Measurements from ENCODE around the gene STARD13. TPM values are rescaled to one million over a fixed set of nuclear protein-coding genes. Genes with fewer than 3 reads are reported as not detected.
A peak's percentile ranks its signal among the peaks of the same experiment; 100 is the strongest.

The STARD13 gene
- total RNA-seq, 3 donors from 2014 or later: 34.5 to 92.4 (median 35.2) TPM

GRCh38 chr13:33230178-33230881 is 55.2 kb downstream of the STARD13 start:
- DNase-seq (no peak), ATAC-seq (peak; percentile 28)
- no peak overlapping the region for H3K4me3 ChIP-seq
- intact Hi-C loops (cut with DNase I, micrococcal nuclease): no loop called here
- TF ChIP-seq, protein P1, sequence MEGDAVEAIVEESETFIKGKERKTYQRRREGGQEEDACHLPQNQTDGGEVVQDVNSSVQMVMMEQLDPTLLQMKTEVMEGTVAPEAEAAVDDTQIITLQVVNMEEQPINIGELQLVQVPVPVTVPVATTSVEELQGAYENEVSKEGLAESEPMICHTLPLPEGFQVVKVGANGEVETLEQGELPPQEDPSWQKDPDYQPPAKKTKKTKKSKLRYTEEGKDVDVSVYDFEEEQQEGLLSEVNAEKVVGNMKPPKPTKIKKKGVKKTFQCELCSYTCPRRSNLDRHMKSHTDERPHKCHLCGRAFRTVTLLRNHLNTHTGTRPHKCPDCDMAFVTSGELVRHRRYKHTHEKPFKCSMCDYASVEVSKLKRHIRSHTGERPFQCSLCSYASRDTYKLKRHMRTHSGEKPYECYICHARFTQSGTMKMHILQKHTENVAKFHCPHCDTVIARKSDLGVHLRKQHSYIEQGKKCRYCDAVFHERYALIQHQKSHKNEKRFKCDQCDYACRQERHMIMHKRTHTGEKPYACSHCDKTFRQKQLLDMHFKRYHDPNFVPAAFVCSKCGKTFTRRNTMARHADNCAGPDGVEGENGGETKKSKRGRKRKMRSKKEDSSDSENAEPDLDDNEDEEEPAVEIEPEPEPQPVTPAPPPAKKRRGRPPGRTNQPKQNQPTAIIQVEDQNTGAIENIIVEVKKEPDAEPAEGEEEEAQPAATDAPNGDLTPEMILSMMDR (IDR thresholded peaks at IDR 0.05): no peak
- peaks cover 13% of the 10 kb centered on the region for H3K4me1 ChIP-seq (ENCODE audit: low read depth)
- no peaks in the 10 kb centered on the region for H3K36me3 ChIP-seq (ENCODE audit: low read depth)
- peaks cover 6% of the 10 kb centered on the region for H3K9me3 ChIP-seq

- H3K36me3 ChIP-seq (ENCODE audit: low read depth): no peaks in the 10 kb centered on the region
- no peak overlapping the region for H3K4me3 ChIP-seq
- peak; percentile 29 for ATAC-seq
- intact Hi-C loops (cut with DNase I, micrococcal nuclease): loop anchor here in 1 of 2 donors (5.0 kb wide), 1 partner anchor 213 kb away; no protein-coding TSS in a partner anchor
- peaks cover 13% of the 10 kb centered on the region for H3K4me1 ChIP-seq (ENCODE audit: low read depth)
- DNase-seq: no peak
- H3K9me3 ChIP-seq: peaks cover 6% of the 10 kb centered on the region
- TF ChIP-seq, protein P1 (IDR thresholded peaks at IDR 0.05): no peak
These were observed 55.9 kb downstream of the STARD13 start for GRCh38 chr13:33229446-33230177.

DNA sequence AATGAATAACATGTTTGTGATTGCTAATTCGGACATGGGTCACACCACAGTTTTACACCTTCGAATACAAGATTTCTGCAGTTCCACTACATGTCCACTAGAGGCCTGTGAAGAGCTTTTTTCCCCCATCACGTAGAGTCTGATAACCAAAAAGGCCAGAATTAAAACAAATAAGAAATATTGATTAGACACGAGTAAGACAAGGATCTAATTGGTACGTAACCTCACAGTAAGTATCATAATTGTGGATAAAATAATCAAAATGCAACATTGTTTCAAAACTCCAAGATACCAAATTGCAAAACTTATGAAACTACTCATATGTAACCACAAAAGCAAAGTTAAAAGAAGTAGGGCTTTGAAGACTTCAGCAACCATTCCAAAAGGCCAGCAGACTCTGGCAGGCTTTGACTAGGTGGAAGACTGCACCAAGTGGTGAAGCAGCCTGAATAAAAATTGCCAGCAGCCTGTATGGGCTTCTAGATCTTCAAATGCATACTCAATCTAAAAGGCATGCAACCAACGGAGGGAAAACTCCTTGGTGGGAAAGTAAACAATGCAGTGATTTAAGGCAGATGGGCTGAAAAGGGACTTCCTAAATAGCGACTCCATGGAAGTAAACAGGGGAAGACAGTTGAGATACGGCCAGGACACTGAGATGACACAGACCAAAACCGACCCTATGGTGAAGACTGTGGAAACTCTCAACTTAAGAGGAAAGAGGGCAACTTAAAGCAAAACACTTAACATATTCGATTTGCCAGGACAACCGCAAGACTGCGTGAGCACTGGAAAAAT is 56.7 kb downstream of the STARD13 start:
- no peaks in the 10 kb centered on the region for H3K36me3 ChIP-seq (ENCODE audit: low read depth)
- intact Hi-C loops (cut with DNase I, micrococcal nuclease): loop anchor here in 1 of 2 donors (5.0 kb wide), 1 partner anchor 213 kb away; no protein-coding TSS in a partner anchor
- no peak overlapping the region for H3K4me3 ChIP-seq
- TF ChIP-seq, protein P1 (IDR thresholded peaks at IDR 0.05): peak; percentile 87
- ATAC-seq (peak; percentile 82), DNase-seq (no peak)
- peaks cover 10% of the 10 kb centered on the region for H3K9me3 ChIP-seq
- H3K4me1 ChIP-seq (ENCODE audit: low read depth): peaks cover 13% of the 10 kb centered on the region

- intact Hi-C loops (cut with DNase I, micrococcal nuclease): loop anchor here in 1 of 2 donors (5.0 kb wide), 1 partner anchor 214 kb away; no protein-coding TSS in a partner anchor
- no peak overlapping the region for H3K4me3 ChIP-seq
- TF ChIP-seq, protein P1 (IDR thresholded peaks at IDR 0.05): no peak
- no peaks in the 10 kb centered on the region for H3K36me3 ChIP-seq (ENCODE audit: low read depth)
- H3K9me3 ChIP-seq: peaks cover 4% of the 10 kb centered on the region
- H3K4me1 ChIP-seq (ENCODE audit: low read depth): peaks cover 13% of the 10 kb centered on the region
- DNase-seq: no peak
- ATAC-seq: peak; percentile 27
These were observed 57.5 kb downstream of the STARD13 start for GRCh38 chr13:33227927-33228647.

DNA sequence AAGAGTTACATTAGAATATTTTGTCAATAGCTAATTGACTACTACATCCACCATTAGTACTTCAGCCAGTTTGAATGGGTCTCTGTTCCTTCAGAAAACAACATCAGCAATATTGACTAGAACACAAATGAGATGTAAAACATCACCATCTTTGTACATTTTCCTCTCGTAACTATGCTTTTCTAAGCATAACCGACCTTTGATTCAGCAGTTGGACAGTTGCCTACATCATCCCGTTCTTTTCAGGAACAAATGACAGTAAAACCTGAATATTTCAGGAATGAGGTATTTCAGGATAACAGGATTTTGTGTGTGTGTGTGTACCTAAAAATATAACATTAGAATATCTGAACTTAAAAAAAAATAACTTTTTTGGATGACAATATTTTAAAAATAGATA is 60.9 kb downstream of the STARD13 start:
- ATAC-seq (no peak), DNase-seq (no peak)
- Histone ChIP-seq H3K36me3 (ENCODE audit: low read depth) (no peaks in the 10 kb centered on the region), H3K9me3 (peaks cover 4% of the 10 kb centered on the region), H3K4me3 (no peak overlapping the region), H3K4me1 (ENCODE audit: low read depth) (peaks cover 13% of the 10 kb centered on the region)
- TF ChIP-seq, protein P1 (IDR thresholded peaks at IDR 0.05): no peak
- intact Hi-C loops (cut with DNase I, micrococcal nuclease): loop anchor here in 1 of 2 donors (5.0 kb wide), 1 partner anchor 218 kb away; no protein-coding TSS in a partner anchor
